GM12891 (cell line): ENCODE data around the gene STK26.

Experiments
- PAX5 ChIP-seq: IDR thresholded peaks from 2 replicates; pipeline ENCODE4 v1.6.1; 2011; ENCODE audit warnings: low read length, moderate library complexity, mild to moderate bottlenecking; ENCODE audit not compliant: insufficient read depth, severe bottlenecking
- POLR2A ChIP-seq: IDR thresholded peaks from 2 replicates; pipeline ENCODE4 v1.6.1; 2011; ENCODE audit warnings: low read depth, low read length, control low read depth
- POLR2AphosphoS5 ChIP-seq: IDR thresholded peaks from 2 replicates; pipeline ENCODE4 v1.6.1; 2011; ENCODE audit warnings: low read depth, low read length, control low read depth
- POU2F2 ChIP-seq: IDR thresholded peaks from 2 replicates; pipeline ENCODE4 v1.6.1; 2011; ENCODE audit warnings: low read depth, mild to moderate bottlenecking, control low read depth, low read length, moderate library complexity
- SPI1 ChIP-seq: IDR thresholded peaks from 2 replicates; pipeline ENCODE4 v1.6.1; 2011; ENCODE audit warnings: low read depth, low read length, control low read depth
- TAF1 ChIP-seq: IDR thresholded peaks from 2 replicates; pipeline ENCODE4 v1.6.1; 2011; ENCODE audit warnings: low read depth, low read length, control low read depth

- TF ChIP-seq POLR2A (no peak), POLR2AphosphoS5 (no peak), TAF1 (no peak), SPI1 (no peak), POU2F2 (no peak), PAX5 (no peak)
These were observed 47.3 kb upstream of the STK26 start for GRCh38 chrX:131975851-131976250.
